Heart left ventricle (tissue), 13 donors: ENCODE measurements around the gene DYNC2LI1.

Experiments
- POLR2A ChIP-seq, 2 donors: fragments of 450-650 bp; IDR thresholded peaks; one replicate each; pipeline ENCODE4 v1.6.1; 2017; ENCODE audit warnings: antibody characterized with exemption in 2 of 2, mild to moderate bottlenecking in 2 of 2, moderate library complexity in 2 of 2
- TF ChIP-seq, protein P1 (sequence below), 12 donors: fragments of 200-600 bp; sonication (generic) in 4 of 12; IDR thresholded peaks; one replicate each; pipeline versions ENCODE4 v1.5.0 to v1.8.0; 2018 to 2022; ENCODE audit warnings: antibody characterized with exemption in 12 of 12, mild to moderate bottlenecking in 5 of 12
- donor health status: ischemic (EF 13 %, LVEDD 7.1; RV severe dilation, severe dysfunction).
- donor health status: DM: no; HTN: yes; CAD: no.
- donor health status: DM: no; HTN: no; CAD: no.
- donor health status: ischemic (EF 25% LVEDD 6.9; RV normal size, moderate dysfunction).
- donor health status: ischemic (EF 25% LVEDD 5.7; RV mildly dilated, moderate dysfunction).
- donor health status: ischemic (EF 35%, LVEDD 5.7; RV mildly dilated, moderate dysfunction).
- donor health status: nonischemic (EF 11% LVEDD 7.7; RV severe dilation, severe dysfunction).
- donor health status: DM: yes; HTN: yes; CAD: no.
- donor health status: PGD.
- donor health status: ischemic (EF 29% LVEDD 5.4; RV normal size, mild dysfunction).
- donor health status: nonischemic (EF 23%, LVEDD 6.1; RV moderate dilation, normal function).

DNA sequence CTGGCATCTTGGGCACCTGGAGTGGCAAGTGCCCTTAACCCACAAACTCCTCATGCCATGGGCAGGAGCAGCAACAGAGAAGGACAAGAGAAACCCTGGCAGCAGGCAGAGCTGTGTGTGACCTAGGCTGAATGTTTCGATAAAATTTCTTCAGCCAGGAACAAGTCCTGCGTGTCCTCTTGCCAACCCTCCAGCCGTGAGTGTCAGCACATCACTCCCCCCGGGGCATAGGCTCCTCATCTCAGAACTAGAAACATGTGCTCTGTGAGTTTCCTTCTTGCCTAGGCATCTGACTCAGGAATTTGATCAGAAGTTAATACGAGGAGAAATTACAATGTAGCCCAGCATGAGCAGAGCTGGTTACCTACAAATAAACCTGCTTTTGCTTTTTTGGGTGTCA lies 67.1 kb downstream of the DYNC2LI1 start:
- TF ChIP-seq, protein P1, sequence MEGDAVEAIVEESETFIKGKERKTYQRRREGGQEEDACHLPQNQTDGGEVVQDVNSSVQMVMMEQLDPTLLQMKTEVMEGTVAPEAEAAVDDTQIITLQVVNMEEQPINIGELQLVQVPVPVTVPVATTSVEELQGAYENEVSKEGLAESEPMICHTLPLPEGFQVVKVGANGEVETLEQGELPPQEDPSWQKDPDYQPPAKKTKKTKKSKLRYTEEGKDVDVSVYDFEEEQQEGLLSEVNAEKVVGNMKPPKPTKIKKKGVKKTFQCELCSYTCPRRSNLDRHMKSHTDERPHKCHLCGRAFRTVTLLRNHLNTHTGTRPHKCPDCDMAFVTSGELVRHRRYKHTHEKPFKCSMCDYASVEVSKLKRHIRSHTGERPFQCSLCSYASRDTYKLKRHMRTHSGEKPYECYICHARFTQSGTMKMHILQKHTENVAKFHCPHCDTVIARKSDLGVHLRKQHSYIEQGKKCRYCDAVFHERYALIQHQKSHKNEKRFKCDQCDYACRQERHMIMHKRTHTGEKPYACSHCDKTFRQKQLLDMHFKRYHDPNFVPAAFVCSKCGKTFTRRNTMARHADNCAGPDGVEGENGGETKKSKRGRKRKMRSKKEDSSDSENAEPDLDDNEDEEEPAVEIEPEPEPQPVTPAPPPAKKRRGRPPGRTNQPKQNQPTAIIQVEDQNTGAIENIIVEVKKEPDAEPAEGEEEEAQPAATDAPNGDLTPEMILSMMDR (IDR thresholded peaks at IDR 0.05): no peak
- no peak for TF ChIP-seq POLR2A (IDR thresholded peaks at IDR 0.05)
